Iris pigment epithelial cell (primary cell): ENCODE measurements around the gene TMEM203.
A peak's percentile ranks its signal among the peaks of the same experiment; 100 is the strongest.
"Not testable (repeated sequence)": the region's sequence is repeated elsewhere in the genome, so short reads cannot be mapped to it uniquely, and the experiment has no call there.

Experiments used
- DNase-seq: peaks from one replicate; pipeline ENCODE4 v3.0.0-alpha.2; 2011; ENCODE audit warnings: low read depth

TMEM203 gene

GRCh38 chr9:137242269-137243203 is 37.1 kb upstream of the TMEM203 start:
- DNase-seq, result no peak

- DNase-seq, result peak; percentile 37
Measured at GRCh38 chr9:137241490-137242268, 36.2 kb upstream of the TMEM203 start.

DNA sequence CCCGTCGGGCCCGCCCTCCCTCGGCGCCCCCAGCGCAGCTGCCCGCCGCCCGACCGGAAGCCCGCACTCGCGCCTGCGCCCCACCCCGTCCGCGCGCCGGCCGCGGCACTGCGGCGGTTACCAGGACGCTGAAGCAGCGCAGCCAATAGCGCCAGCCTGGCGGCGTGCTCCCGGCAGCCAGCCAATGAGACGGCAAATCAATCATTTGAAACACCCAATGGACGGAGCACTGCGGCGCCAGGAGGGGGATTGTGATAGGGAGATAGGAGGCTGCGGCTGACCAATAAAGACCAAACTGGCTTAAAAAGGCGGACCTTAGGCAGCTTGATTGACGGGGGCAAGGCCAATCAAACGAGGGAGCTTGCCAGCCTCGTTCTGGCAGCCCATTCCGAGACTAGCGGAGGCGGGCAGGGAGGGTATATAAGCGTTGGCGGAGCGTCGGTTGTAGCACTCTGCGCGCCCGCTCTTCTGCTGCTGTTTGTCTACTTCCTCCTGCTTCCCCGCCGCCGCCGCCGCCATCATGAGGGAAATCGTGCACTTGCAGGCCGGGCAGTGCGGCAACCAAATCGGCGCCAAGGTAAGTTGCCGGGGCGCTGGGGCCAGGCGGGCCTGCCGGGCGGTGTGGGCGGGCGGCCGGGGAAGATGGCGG is 35.5 kb upstream of the TMEM203 start, which contains the start of gene TUBB4B:
TUBB4B (plus strand) TSS at position 447 of the 649 bp plus-strand sequence; CDS start at position 521, 74 bp downstream.
- peak; percentile 100 for DNase-seq

DNA sequence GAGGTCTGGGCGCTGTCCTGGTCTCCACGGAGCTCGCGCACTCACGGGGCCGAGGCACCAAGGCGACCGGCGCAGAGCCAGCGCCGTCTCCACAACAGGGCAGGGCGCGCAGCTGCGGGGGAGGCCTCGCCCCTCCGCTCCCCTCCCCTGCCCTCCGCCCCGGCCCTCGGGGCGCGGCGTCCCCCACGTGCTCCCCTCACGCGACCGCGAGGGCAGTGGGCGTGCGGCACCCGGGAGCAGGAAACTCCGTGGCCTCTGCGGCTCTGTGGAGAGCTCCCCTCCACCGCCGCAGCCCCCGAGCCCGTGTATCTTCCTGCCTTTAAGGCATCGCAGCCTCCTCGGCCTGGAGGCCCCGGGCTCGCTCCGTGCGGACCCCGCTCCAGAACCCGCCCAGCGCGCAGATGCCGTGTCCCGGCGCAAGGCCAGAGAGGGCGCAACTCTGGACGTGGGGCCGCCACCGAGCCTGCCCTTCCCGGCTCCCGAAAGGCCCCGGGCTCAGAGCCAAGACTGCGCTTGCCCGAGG is 34.9 kb upstream of the TMEM203 start:
- peak; percentile 67 for DNase-seq

- not testable (repeated sequence) for DNase-seq
Measured at GRCh38 chr9:137239541-137240200, 34.2 kb upstream of the TMEM203 start.

DNA sequence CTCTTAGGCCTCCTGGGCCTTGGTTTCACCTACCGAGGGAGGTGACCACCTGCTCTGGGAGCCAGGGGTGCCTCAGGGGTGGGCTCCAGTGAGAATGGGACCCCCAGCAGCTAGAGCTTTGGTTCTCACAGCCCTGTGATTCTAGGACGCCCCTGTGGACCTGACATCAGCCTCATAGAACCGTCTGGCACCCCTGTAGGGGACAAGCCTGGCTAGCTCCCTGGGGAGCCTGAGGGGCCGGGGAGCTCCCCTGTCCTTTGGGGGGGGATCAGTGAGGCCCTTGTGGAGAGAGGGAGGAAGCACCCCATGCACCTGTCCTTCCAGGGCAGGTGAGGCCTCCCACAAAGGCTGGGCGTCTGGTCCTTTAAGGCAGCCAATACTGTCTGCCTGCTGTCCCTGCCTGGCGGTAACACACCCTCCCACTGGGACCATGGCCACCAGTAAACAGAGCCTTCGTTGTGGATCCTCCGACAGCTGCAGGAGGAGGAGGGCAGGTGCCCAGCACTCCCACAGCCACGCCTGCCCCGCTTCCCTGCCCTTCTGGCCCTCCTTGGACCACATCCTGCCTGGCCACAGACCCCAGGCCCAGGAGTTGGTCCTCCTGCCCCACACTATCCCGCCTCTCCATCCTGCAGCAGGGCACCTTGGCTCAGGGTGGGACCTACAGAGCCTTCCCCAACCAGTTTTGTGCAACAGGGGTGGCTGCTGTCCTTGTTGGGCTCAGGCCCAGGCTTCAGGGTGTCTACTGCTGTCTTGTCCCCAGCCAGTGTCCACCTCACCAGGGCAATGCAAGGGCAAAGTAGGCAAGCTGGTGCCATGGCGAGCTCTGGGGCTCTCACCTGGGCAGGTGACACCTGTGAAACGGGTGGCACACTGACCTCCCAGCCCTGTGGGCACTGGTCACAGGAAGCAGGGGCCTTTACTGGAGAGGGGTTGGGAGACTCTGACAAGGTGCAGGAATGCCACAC is 32.6 kb upstream of the TMEM203 start:
- no peak for DNase-seq

GRCh38 chr9:137236936-137237421 is 31.5 kb upstream of the TMEM203 start:
- no peak for DNase-seq

DNA sequence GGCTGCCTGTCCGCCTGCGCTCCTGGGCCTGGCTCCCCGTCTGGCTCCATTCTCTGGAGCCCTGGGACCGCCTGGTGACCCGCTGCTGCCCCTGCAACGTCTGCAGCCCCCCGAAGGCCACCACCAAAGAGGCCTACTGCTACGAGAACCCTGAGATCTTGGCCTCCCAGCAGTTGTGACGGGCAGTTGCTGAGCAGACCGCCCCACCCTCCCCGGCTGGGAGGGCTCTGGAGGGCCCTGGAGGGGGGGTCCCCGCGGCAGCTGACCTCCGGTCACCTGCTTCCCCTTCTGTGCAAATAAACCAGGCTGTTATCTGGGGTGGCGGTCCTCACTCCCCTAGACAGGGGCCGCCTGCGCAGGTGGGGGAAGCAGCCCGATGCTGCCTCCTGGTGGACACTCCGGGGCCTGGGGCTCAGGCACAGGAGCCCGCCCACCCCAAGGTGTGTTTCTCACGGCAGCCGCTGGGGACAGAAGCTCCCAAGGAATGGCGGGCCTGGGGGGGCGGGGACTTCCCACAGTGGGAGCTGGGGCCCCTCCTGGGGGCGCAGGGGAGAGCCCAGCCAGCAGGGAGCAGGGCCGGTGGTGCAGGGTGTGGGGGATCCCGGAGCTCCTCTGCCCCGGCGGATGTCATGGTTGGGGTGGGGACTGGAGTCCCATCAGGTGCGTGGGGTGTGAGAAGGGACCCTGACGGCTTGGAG is 30.9 kb upstream of the TMEM203 start:
- DNase-seq, result peak; percentile 63

DNA sequence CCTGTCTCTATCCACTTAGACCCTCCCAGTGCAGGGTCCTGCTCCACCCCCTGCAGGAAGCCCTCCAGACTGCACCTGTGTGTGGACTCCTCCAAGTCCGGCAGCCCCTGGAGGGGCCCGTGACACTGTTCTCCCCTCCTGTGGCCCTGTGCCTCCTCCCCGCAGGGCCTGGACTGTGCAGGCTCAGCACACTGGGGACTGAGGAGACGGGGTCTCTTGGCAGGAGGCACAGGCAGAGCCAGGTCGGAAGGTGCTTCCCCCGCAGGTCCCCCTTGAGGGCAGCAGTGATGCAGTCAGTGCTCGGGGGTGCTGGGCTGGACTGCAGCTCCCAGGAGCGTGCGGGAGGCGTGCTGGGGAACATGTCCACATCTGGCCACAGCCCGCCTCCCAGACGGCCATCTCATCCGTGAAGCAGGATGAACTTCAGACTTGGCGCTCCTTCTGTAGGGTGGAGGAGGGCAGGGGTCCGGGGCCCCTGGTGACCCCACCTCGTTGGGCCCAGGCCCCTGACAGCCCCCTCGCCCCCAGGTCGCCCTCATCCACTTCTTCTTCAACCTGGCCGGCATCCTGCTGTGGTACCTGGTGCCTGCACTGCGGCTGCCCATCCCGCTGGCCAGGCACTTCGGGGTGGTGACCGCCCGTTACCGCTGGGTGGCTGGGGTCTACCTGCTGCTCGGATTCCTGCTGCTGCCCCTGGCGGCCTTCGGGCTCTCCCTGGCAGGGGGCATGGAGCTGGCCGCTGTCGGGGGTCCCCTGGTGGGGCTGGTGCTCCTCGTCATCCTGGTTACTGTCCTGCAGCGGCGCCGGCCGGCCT is 30.2 kb upstream of the TMEM203 start:
- DNase-seq, result no peak

DNA sequence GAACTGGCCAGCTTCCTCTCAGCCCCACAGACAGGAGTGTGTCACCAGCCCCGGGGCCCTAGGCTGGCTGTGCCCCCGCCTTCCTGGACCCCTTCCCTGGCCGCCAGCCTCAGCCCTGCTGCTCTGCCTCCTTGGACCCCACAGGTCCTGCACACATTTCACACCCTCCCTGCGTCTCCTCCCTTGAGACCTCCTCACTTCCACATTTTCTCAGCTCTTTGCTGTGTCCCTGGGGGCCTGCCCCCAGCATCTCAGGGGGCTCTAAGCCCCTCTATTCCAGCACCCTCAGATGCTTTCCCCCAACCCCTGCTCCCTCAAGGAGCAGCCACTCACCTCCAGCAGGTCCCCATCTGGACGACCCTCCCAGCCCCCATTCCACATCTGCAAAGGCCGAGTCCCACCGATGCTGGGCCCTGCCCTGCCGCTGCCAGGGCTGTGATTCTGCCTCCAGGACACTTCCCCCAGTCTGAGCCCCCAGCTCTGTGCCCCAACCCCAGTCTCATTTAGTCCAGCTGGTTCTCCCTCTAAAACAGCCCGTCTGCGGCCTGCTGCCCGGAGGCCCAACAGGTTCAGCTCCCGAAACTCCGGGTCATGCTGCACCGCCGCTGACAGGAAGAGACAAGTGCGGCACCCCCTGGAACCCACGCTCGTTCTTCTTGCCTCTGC is 29.4 kb upstream of the TMEM203 start:
- DNase-seq, result no peak

DNA sequence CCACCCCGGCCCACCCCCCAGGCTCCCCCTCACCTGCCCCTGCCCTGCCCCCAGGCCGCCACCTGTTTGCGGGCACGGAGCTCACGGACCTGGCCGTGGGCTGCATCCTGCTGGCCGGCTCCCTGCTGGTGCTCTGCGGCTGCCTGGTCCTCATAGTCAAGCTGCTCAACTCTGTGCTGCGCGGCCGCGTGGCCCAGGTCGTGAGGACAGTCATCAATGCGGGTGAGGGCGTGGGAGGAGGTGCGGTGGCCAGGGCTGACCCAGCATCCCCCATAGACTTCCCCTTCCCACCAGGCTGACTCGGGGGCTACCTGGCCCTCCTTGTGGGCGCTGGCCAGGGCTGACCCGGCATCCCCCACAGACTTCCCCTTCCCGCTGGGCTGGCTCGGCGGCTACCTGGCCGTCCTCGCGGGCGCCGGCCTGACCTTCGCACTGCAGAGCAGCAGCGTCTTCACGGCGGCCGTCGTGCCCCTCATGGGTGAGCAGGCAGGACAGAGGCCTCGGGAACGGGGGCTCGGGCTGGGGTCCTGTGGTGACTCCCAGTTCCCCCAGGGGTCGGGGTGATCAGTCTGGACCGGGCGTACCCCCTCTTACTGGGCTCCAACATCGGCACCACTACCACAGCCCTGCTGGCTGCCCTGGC is 28.7 kb upstream of the TMEM203 start:
- DNase-seq, result no peak

GRCh38 chr9:137233143-137233980 is 27.9 kb upstream of the TMEM203 start:
- no peak for DNase-seq

DNA sequence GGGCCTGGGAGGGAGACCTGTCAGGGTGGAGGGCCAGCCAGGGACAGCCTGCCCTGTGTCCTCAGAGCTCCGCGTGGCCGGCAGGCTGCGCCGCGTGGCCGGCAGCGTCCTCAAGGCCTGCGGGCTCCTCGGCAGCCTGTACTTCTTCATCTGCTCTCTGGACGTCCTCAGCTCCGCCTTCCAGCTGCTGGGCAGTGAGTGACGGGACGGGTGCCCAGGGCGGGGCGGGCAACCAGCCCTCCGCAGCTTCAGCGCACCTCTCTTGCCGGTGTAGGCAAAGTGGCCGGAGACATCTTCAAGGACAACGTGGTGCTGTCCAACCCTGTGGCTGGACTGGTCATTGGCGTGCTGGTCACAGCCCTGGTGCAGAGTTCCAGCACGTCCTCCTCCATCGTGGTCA is 27.1 kb upstream of the TMEM203 start:
- no peak for DNase-seq

- no peak for DNase-seq
Measured at GRCh38 chr9:137232101-137232500, 26.7 kb upstream of the TMEM203 start.

- no peak for DNase-seq
Measured at GRCh38 chr9:137231372-137232039, 26.1 kb upstream of the TMEM203 start.

DNA sequence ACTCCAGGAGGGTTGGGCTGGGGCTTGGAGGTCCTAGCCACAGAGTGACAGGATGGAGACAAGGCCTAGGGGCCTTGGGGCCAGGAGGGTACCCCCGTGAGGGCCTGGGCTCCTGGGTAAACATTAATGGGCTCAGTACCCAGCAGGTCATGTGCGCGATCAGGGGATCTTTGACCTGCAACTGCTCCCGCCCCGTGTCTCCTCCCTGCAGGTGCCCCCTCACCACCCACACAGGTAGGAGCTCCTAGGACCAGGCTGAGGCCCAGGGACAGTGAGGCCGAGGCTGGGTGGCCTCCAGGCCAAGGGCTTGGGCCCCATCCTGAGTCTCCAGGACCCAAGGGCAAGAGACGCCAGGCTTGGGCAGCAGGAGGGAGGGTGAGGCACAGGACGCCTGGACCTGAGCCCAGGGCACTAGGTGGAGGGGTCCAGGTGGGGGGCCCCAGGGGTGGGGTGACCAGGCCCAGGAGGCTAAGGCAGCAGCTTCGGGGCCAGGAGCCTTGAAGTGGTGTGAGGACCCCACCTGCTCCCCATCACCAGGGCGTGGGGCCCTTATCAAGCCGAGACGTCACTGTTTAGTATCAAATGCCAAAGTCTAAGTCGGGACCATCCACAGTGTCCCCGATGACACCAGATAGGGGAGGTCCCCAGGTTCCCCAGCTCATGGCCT is 25.4 kb upstream of the TMEM203 start, which contains the start of gene SLC34A3:
SLC34A3 (plus strand) TSS at position 197 of the 667 bp plus-strand sequence. CDS start 802 bp downstream, outside the sequence.
- no peak for DNase-seq
